Dedifferentiated amniotic fluid mesenchymal stem cell (primary cell): Measurements from ENCODE around the gene ACER2.
"Not testable (repeated sequence)": the region's sequence is repeated elsewhere in the genome, so short reads cannot be mapped to it uniquely, and the experiment has no call there.

Experiments
- DNase-seq: peaks from one replicate; pipeline ENCODE4 v3.0.0-alpha.2; 2016; ENCODE audit errors: extremely low spot score

The ACER2 gene

DNA sequence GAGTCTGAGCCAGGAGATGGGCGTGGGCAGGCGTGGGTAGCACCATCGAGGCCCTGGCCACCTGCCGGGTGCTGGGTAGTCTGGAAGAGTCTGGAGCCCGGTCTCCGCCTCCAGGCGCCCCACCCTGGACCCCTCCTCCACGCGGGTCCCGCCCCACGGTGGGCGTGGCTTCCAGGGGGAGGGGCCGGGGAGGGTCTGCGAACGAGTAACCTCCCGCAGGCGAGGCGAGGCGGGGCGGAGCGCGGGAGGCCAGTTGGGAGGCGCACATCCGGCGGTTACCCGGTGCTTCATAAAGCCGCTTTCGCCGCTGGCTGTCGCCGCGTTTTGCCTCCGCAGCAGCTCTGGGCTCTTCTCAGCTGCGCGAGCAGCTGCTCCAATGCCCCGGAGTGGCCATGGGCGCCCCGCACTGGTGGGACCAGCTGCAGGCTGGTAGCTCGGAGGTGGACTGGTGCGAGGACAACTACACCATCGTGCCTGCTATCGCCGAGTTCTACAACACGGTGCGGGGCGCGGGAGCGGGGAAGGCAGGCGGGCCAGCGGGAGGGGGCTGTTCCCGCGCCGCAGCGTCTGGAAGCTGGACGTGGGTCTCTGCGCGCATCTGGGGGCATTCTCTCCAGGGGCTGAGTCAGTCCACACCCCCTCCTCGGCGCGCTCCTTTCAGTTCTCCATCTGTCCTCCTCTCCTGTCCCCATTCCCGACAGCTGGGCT is at the start of gene ACER2:
ACER2 (plus strand) TSS at position 317 of the 708 bp plus-strand sequence; CDS start at position 393, 76 bp downstream.
- DNase-seq = peak; percentile 53

DNA sequence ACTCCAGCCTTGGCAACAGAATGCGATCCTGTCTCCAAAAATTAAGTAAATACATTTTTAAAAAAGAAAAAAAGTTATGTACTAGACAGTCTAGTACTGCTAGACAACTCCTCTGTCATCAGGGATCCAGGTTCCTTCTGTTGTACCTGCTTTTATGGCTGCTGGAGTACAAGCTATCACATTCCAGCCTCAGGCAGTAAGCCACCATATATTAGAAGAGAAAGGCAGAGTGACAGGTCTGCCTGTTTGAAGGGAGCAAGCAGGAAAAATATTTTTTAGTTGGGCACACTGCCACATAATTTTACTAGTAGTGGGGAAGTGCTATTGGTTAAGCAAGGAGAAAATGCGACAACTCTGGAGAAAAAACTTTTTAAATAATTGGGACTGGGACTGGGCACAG is 39.7 kb upstream of the ACER2 start:
- no peak for DNase-seq

- DNase-seq = no peak
These were observed 36.9 kb upstream of the ACER2 start for GRCh38 chr9:19371942-19372341.

- no peak for DNase-seq
These were observed 36.2 kb upstream of the ACER2 start for GRCh38 chr9:19372567-19372966.

DNA sequence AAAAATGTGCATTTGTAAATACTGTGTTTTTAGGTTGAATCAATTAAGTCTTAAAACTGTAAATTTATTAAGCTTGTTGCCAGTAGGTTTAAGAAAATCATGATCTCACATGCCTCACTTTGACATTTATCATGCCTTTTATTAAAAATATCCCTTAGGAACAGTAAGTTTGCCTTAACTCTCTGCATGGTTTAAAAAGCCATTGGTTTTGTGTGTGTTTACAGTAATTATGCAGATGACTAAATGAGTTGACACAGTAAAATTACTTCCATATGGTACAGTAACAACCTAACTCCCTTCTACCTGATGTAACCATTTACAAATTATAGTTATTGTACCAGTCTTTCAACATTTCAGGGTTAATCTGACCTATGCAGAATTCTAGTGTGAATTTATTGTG is 35.3 kb upstream of the ACER2 start:
- no peak for DNase-seq

DNA sequence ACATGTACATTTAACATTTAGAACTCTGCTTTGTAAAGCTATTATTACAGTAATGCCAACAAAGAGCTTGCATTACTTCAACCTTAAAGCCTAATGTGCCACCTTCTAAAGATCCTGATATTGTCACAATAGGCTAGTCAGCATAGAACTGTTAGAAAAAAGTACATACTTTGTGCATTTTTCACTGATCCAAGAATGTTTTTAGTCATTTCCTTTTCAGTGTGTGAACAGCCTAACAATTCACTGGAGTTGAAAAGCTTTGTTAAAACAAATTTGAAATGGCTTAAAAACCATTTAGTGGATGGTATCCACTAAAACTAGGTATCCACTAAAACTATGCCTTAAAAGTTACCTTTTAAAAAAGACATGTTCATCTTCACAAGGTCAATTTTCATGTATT is 33.3 kb upstream of the ACER2 start:
- DNase-seq = peak; percentile 18

DNA sequence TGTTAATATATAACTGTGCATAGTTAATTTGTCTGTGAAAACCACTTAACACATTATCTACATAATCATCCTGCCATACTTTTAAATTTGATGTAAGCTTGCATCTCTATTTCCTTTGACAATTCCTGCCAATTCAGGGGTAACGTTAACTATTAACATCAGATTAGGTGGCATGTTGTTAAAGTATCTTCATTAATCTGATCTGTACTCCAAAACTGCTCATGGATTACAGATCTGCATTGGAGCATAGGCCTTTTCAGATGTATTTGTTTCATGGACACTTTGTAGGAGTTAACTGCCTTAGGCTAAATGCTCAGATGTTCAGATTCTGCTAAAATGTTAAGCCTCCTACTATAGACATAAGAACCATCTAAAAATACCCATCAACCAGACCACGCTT is 31.9 kb upstream of the ACER2 start:
- DNase-seq = no peak

GRCh38 chr9:19378164-19378563 is 30.6 kb upstream of the ACER2 start:
- DNase-seq = no peak

- DNase-seq = no peak
These were observed 30.2 kb upstream of the ACER2 start for GRCh38 chr9:19378647-19379046.

DNA sequence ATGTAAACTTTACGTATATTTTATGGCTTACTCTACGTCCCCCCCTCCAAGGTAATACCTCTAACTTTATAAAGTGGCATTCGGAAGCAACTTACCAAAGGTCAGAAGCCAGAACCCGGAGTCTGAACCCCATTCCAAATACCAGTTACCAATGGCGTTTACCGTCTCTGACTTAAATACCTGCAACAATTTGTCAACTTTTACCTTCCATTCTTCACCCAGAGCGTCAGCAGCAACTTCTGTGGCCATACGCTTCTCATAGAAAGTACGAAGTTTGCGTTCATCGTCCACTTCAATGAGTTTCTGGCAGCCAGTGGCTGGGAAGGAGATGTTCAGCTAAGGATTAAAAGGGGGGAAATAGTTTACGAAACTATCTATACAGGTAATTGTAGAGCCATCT is 29.5 kb upstream of the ACER2 start:
- no peak for DNase-seq

DNA sequence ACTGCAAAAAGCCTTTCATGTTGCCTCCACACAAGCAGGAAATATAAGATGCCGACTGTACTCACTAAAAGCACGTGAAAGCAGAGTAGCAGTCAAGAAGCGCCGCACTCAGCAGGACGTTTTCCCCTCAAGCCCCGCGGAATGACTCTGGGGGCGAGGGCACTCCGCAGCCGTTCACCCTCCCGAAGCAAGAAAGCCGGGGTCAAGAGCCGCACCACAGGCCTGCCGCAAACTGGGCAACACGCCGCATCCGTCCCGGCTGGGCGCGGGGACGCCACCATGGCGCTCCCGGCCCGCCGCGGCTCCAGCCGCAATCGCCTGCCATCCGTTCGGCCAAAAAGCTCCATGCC is 29.1 kb upstream of the ACER2 start:
- DNase-seq = no peak

DNA sequence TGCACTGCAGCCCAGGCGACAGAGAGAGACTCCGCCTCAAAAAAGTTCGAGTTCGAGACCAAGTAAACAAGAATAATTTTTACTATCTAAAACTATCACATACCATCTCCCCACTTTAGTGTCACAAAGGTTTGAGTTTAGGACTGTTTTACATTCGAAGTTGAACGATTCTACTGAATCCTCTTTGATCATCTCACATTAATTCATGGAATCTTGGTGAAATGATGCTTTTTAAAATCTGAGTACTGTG is 28.1 kb upstream of the ACER2 start:
- no peak for DNase-seq

GRCh38 chr9:19381656-19382055 is 27.2 kb upstream of the ACER2 start:
- DNase-seq = no peak

DNA sequence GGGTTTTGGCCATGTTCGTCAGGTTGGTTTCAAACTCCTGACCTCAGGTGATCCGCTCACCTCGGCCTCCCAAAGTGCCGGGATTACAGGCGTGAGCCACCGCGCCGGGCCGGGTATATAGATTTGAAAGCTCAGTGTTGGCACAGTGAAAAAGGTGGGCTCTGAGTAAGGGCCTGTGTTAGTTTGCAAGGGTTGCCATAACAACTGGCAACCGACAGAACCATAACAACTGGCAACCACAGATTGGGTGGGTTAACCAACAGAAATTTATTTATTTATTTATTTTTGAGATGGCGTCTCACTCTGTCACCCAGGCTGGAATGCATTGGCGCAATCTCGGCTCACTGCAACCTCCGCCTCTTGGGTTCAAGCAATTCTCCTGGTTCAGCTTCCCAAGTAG is 23.6 kb upstream of the ACER2 start:
- DNase-seq = not testable (repeated sequence)

DNA sequence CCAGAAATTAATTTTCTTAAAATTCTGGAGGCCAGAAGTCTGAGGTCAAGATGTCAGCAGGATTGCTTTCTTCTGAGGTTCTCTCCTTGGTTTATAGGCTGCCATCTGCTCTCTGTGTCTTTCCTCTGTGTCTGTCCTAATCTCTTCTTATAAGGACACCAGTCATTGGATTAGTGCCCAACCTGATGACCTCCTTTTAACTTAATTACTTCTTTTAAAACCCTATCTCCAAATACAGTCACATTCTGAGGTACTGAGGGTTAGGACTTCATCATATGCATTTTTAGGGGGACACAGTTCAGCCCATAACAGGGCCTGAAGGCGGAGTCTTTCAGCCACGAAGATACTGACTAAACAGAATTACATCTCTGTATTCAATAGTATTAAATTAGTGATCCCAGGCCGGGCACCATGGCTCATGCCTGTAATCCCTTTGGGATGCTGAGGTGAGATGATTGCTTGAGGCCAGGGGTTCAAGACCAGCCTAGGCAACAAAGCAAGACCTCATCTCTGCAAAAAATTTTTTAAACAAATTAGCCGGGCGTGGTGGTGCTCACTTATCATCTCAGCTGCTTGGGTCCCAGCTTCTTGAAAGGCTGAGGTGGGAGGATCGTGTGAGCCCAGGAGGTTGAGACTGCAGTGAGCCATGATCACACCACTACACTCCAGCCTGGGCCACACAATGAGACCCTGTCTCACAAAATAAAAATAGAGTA is 22.9 kb upstream of the ACER2 start:
- DNase-seq = no peak

DNA sequence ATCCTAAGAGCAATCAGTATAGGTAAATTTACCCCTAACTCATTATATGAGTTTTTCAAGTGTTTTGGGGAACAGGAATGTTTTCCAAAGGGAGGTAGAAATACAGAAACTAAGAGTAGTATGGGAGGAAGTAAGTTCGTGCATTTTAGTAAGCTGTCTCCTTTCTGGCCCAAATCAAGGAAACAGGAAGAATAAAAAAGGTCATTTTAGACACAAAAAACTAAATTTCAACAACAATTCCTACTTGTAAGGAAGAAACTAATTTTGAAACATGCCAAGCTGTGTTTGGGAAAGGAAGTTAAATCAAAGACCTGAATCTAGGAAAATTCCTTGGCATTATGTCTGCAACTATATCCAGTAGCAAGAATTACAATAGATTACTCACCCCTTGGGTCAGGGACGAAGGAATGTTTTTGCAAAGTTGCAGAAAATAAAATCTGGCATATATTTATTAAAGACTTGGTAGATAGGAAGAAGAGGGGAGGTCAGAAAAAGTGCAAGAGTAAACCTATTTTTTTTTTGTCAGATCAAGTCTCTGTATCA is 22.2 kb upstream of the ACER2 start:
- DNase-seq = no peak

GRCh38 chr9:19387317-19387716 is 21.5 kb upstream of the ACER2 start:
- DNase-seq = no peak

GRCh38 chr9:19389539-19389938 is 19.3 kb upstream of the ACER2 start:
- not testable (repeated sequence) for DNase-seq

DNA sequence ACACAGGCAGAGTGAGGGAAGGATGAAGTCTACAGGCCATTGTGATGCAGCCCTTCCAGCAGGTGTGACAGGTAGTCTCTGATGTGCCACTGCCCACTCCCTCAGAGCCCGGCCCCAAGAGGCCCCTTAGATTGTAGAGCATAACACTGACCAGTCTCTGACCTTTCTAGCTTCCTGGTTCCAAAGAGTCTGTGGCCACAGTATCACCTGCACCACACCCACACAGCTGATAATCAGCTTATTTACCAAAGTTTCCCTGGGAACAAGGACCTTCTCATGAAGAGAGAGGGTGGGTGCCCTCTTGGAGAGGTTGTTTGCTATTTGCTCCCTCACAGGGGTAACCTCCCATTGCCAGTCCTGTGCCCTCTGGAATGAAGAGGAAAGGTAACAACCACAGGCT is 11.0 kb upstream of the ACER2 start:
- no peak for DNase-seq

- not testable (repeated sequence) for DNase-seq
These were observed 5.6 kb upstream of the ACER2 start for GRCh38 chr9:19403231-19403630.

DNA sequence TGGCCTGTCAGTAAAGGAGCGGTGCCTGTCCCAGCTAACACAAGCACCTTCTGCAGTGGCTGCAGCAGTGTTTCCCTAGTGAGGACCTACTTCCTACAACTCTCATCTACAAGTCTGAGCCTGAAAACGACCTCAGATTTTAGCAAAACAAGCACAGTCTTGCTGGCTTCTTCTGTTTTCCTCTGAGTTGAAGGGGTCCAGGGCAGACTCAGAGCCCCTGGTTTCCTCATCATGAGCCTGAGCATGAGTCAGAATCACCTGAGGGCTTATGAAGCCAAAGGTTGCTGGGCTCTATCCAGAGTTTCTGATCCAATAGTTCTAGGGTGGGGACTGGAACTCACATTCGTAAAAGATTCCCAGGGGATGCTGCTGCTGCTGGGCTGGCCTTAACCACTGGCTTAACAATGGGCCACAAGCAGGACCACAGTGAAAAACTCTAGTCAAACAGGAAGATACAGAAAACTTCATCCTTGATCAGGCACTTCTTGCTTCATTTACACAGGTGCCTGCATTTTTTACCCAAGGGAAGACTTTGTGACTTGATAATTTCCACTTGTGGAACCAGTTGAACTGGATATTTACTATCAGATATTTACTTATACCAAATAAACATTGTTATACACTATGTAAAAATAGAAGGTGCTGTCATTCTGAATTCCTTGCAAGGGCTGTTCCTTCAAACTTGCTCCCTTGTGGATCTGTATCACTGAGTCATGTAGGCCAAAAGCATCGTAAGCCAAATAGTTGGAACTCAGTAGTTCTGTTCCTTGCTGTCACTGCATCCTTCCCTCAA is 4.3 kb upstream of the ACER2 start:
- DNase-seq = no peak

DNA sequence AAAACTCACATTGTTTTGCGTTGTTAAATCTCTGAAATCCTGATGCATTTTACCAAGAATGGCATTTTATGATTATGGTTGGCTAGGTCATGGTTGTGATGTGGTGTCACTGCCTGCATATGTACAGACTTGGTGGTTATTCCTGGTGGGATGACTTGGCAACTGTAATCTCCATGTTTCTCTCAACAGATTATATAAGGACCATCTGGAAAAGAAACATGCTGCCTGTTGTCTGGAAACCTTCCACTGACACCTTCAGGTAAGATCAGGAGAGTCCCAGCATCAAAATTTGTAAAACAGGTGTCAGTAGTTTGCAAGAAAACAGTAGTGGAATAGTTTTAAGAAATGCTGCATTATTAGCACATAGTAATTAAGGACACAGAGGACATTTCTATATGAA is 3.0 kb upstream of the ACER2 start:
- no peak for DNase-seq

DNA sequence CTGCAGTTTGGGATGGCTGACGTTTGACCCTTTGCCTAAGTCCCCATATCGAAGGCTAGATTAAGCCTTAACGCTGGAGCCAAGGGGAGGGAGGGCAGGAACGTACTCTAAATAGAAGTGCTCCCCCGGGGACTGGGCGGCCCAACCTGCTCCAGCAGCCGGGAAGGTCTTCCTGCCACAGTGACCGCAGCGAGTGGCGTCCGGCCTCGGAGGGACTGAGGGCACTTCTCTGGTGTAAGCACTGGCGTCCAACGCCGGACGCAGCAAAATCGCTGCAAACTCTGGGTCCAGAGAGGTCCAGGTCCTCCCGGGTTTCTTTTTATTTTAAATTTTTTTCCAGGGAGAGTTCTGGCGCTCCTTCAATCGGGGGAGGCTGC is 505 bp upstream of the ACER2 start:
- no peak for DNase-seq
